ENCODE results near the gene PCNX3. TPM values are rescaled to one million over a fixed set of nuclear protein-coding genes. Genes with fewer than 3 reads are reported as not detected.

The PCNX3 gene
- polyA plus RNA-seq, 1 experiment = 19.7 TPM

DNA sequence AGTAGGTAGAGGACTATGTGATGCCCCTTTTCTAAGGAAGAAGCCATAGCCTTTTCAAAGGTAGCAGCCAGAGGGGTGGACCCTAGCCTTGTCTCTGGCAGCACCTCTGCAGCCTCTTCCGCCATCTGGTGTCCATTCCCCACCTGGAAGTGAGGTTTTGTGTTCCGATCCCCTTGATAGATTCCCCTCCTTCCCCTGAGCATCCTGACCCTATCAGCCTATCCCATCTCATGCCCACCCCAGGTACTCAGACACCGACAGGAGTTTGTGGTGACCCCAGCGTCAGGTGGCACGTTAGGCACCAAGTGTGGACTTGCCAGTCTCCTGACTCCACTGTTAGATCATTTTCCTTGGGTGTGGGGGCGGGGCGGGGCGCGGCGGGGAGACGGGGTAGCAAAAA is 43.6 kb upstream of the PCNX3 start:
- no peak for DNase-seq (ENCODE audit: low read depth)

DNA sequence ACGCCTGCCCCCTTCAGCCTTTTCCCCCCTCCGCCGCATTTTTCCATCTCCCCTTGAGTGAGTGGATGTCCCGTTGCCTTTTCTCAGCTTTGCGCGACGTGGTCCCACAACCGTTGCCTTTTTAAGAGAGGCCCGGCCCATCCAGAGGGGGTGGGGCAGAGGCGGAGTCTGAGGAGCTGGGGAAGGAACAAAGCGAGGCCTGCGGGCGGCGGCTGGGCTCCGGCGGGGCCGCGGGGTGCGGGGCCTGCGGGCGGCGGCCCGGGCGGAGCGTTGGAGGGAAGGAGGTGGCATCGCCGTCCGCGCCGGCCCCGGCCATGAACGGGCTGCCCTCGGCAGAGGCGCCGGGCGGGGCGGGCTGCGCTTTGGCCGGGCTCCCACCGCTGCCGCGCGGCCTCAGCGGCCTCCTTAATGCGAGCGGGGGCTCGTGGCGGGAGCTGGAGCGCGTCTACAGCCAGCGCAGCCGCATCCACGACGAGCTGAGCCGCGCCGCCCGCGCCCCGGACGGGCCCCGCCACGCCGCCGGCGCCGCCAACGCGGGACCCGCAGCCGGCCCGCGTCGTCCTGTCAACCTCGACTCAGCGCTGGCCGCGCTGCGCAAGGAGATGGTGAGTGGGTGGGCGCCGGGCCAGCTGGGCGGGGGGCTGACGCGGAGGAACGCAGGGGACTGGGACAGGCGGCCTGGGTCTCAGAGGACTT is 43.1 kb upstream of the PCNX3 start, which contains the start of gene FAM89B:
TSS of gene FAM89B (plus strand) at position 183 of the 696 bp plus-strand sequence. CDS start at position 315, 132 bp downstream.
- Histone ChIP-seq H3K27me3 (ENCODE audit: control insufficient read depth, insufficient read depth, low read length) (no peaks in the 10 kb centered on the region), H3K4me3 (ENCODE audit: low read depth, low read length) (peak within 1 kb of the TSS; percentile 63), H3K36me3 (ENCODE audit: control insufficient read depth, insufficient read depth, low read length) (peaks cover 5% of the 10 kb centered on the region; the same call in 1 of the 2 replicates)
- ChIA-PET CTCF (interaction anchor here (0.9 to 5.6 kb wide), 11 partner anchors 10 to 80 kb away, joined by 3 to 83 read pairs (median 6); partner anchors contain the start of genes PCNX3 and SCYL1), POLR2A (interaction anchor here (0.6 to 1.3 kb wide), 3 partner anchors 12 to 43 kb away, joined by 3 to 21 read pairs (median 4); partner anchors contain the start of gene PCNX3)
- TF ChIP-seq, protein P1, sequence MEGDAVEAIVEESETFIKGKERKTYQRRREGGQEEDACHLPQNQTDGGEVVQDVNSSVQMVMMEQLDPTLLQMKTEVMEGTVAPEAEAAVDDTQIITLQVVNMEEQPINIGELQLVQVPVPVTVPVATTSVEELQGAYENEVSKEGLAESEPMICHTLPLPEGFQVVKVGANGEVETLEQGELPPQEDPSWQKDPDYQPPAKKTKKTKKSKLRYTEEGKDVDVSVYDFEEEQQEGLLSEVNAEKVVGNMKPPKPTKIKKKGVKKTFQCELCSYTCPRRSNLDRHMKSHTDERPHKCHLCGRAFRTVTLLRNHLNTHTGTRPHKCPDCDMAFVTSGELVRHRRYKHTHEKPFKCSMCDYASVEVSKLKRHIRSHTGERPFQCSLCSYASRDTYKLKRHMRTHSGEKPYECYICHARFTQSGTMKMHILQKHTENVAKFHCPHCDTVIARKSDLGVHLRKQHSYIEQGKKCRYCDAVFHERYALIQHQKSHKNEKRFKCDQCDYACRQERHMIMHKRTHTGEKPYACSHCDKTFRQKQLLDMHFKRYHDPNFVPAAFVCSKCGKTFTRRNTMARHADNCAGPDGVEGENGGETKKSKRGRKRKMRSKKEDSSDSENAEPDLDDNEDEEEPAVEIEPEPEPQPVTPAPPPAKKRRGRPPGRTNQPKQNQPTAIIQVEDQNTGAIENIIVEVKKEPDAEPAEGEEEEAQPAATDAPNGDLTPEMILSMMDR (IDR thresholded peaks at IDR 0.05; ENCODE audit: insufficient read depth, low read depth, low read length) = no peak
- no peak for DNase-seq (ENCODE audit: low read depth)

More for the DNA sequence above, 43.6 kb upstream of the PCNX3 start:
- Histone ChIP-seq H3K36me3 (ENCODE audit: control insufficient read depth, insufficient read depth, low read length) (peaks cover 5% of the 10 kb centered on the region), H3K4me3 (ENCODE audit: low read depth, low read length) (peak overlapping the region; percentile 63), H3K27me3 (ENCODE audit: control insufficient read depth, insufficient read depth, low read length) (no peaks in the 10 kb centered on the region)
- TF ChIP-seq, protein P1 (IDR thresholded peaks at IDR 0.05; ENCODE audit: insufficient read depth, low read depth, low read length) = peak; percentile 38
- POLR2A ChIA-PET = interaction anchor here (0.6 to 1.3 kb wide), 3 partner anchors 15 to 69 kb away, joined by 3 to 21 read pairs (median 3); partner anchors contain the start of gene PCNX3
- CTCF ChIA-PET = interaction anchor here (1.2 to 5.6 kb wide), 8 partner anchors 12 to 43 kb away, joined by 3 to 83 read pairs (median 8); partner anchors contain the start of gene PCNX3

GRCh38 chr11:65573391-65574079 is 42.0 kb upstream of the PCNX3 start:
- POLR2A ChIA-PET = no interaction called here
- CTCF ChIA-PET = interaction anchor here (0.7 to 5.6 kb wide), 11 partner anchors 9 to 81 kb away, joined by 3 to 83 read pairs (median 6); partner anchors contain the start of gene PCNX3
- Histone ChIP-seq H3K4me3 (ENCODE audit: low read depth, low read length) (peak overlapping the region; percentile 63), H3K36me3 (ENCODE audit: control insufficient read depth, insufficient read depth, low read length) (peaks cover 6% of the 10 kb centered on the region; the same call in 1 of the 2 replicates), H3K27me3 (ENCODE audit: control insufficient read depth, insufficient read depth, low read length) (no peaks in the 10 kb centered on the region)
- DNase-seq (ENCODE audit: low read depth) = no peak
- TF ChIP-seq, protein P1 (IDR thresholded peaks at IDR 0.05; ENCODE audit: insufficient read depth, low read depth, low read length) = no peak

GRCh38 chr11:65574109-65574810 is 41.3 kb upstream of the PCNX3 start:
- CTCF ChIA-PET = interaction anchor here (0.9 to 5.6 kb wide), 9 partner anchors 8 to 243 kb away, joined by 3 to 83 read pairs (median 11); partner anchors contain the start of genes KCNK7 and PCNX3
- TF ChIP-seq, protein P1 (IDR thresholded peaks at IDR 0.05; ENCODE audit: insufficient read depth, low read depth, low read length) = peak; percentile 70
- H3K4me3 ChIP-seq (ENCODE audit: low read depth, low read length) = peak overlapping the region; percentile 74
- peak; percentile 77 for DNase-seq (ENCODE audit: low read depth)
- H3K36me3 ChIP-seq (ENCODE audit: control insufficient read depth, insufficient read depth, low read length) = peaks cover 8% of the 10 kb centered on the region
- no peaks in the 10 kb centered on the region for H3K27me3 ChIP-seq (ENCODE audit: control insufficient read depth, insufficient read depth, low read length)
- POLR2A ChIA-PET = no interaction called here
